Natural killer cell (primary cell): ENCODE measurements around the gene INTS15. TPM values are rescaled to one million over a fixed set of nuclear protein-coding genes. Genes with fewer than 3 reads are reported as not detected.

Experiments used
- ATAC-seq, 3 donors: fragments of 150-1000 bp in 2 of 3; fragments of 200-7000 bp in 1 of 3; cut with Tn5 transposase; 1 replicate in 1 of 3; 2 replicates in 2 of 3; pipeline ENCODE4 v1.10.0; 2021; ENCODE audit warnings: mild to moderate bottlenecking in 2 of 3, moderate library complexity in 2 of 3
- DNase-seq, 2 donors: peaks; one replicate each; pipeline versions ENCODE4 v3.0.0 to v3.0.0-alpha.2; 2013 to 2021; ENCODE audit warnings: mixed read lengths in 1 of 2
- H3K27ac ChIP-seq: one replicate; pipeline ENCODE4 v1.5.1; 2013; ENCODE audit warnings: mild to moderate bottlenecking, low read length
- H3K27me3 ChIP-seq: one replicate; pipeline ENCODE4 v1.6.1; 2013; ENCODE audit warnings: low read length; ENCODE audit not compliant: control insufficient read depth, insufficient read depth
- H3K36me3 ChIP-seq: one replicate; pipeline ENCODE4 v1.6.1; 2013; ENCODE audit warnings: low read length; ENCODE audit not compliant: control insufficient read depth, insufficient read depth
- H3K4me1 ChIP-seq: one replicate; pipeline ENCODE4 v1.6.1; 2013; ENCODE audit warnings: low read length; ENCODE audit not compliant: control insufficient read depth, insufficient read depth
- H3K4me3 ChIP-seq: one replicate; pipeline ENCODE4 v1.5.1; 2013; ENCODE audit warnings: low read length
- H3K9me3 ChIP-seq: one replicate; pipeline ENCODE4 v1.6.1; 2013; ENCODE audit warnings: low read length; ENCODE audit not compliant: control insufficient read depth, insufficient read depth
- H3K27ac Mint-ChIP-seq, 2 donors: one replicate each; pipeline ENCODE4 v1.8.0; 2022; ENCODE audit warnings: mild to moderate bottlenecking in 2 of 2, mixed read lengths in 2 of 2, moderate library complexity in 1 of 2
- H3K27me3 Mint-ChIP-seq, 2 donors: one replicate each; pipeline ENCODE4 v1.8.0; 2022; ENCODE audit warnings: low read depth in 2 of 2, mixed read lengths in 2 of 2
- H3K36me3 Mint-ChIP-seq: one replicate; pipeline ENCODE4 v1.8.0; 2022; ENCODE audit warnings: mixed read lengths
- H3K4me1 Mint-ChIP-seq, 2 donors: one replicate each; pipeline ENCODE4 v1.8.0; 2022; ENCODE audit warnings: mixed read lengths in 2 of 2
- H3K4me3 Mint-ChIP-seq: one replicate; pipeline ENCODE4 v1.8.0; 2022; ENCODE audit warnings: mild to moderate bottlenecking, moderate library complexity, mixed read lengths
- H3K9me3 Mint-ChIP-seq, 2 donors: one replicate each; pipeline ENCODE4 v1.8.0; 2022; ENCODE audit warnings: mixed read lengths in 2 of 2
- WGBS: methylation state at CpG from one replicate; pipeline ENCODE4 v1.1.7; 2013; ENCODE audit warnings: missing lambda C conversion rate; ENCODE audit not compliant: insufficient coverage; 5-methylcytosine and 5-hydroxymethylcytosine counted together
- intact Hi-C: fragments of 100-400 bp; cut with micrococcal nuclease; formaldehyde crosslinking; loops from one replicate; pipeline ENCODE4 v1.14.2; 2022
- total RNA-seq, 4 donors: library from RNA; stranded (reverse); fragments of 120-200 nt in 1 of 4; gene quantifications; one replicate each; pipeline versions ENCODE4 v1.2.3 to v1.2.4, GENCODE V29; 2013 to 2022
- TF ChIP-seq, protein P1 (sequence below): fragments of 200-600 bp; IDR thresholded peaks from one replicate; pipeline ENCODE4 v1.8.0; 2022; ENCODE audit warnings: antibody characterized with exemption

The INTS15 gene
- total RNA-seq, 3 donors from 2014 or later (not counting 1 experiment from before 2014, with no cell fraction given) = 47.5 to 70.1 (median 60.7) TPM

GRCh38 chr7:6656413-6656812, 66.6 kb downstream of the INTS15 start:
- Mint-ChIP-seq H3K4me3 (no peak overlapping the region), H3K36me3 (no peaks in the 10 kb centered on the region), H3K9me3 (no peaks in the 10 kb centered on the region), H3K27me3 (no peaks in the 10 kb centered on the region), H3K4me1 (peaks cover 0 to 12% of the 10 kb centered on the region in 2 donors), H3K27ac (no peak overlapping the region)
- H3K4me3 ChIP-seq = no peak overlapping the region
- H3K9me3 ChIP-seq = no peaks in the 10 kb centered on the region
- DNase-seq = no peak
- H3K27me3 ChIP-seq = no peaks in the 10 kb centered on the region
- TF ChIP-seq, protein P1, sequence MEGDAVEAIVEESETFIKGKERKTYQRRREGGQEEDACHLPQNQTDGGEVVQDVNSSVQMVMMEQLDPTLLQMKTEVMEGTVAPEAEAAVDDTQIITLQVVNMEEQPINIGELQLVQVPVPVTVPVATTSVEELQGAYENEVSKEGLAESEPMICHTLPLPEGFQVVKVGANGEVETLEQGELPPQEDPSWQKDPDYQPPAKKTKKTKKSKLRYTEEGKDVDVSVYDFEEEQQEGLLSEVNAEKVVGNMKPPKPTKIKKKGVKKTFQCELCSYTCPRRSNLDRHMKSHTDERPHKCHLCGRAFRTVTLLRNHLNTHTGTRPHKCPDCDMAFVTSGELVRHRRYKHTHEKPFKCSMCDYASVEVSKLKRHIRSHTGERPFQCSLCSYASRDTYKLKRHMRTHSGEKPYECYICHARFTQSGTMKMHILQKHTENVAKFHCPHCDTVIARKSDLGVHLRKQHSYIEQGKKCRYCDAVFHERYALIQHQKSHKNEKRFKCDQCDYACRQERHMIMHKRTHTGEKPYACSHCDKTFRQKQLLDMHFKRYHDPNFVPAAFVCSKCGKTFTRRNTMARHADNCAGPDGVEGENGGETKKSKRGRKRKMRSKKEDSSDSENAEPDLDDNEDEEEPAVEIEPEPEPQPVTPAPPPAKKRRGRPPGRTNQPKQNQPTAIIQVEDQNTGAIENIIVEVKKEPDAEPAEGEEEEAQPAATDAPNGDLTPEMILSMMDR = no peak
- peaks cover 14% of the 10 kb centered on the region for H3K36me3 ChIP-seq
- no peaks in the 10 kb centered on the region for H3K4me1 ChIP-seq
- ATAC-seq = no peak
- no peak overlapping the region for H3K27ac ChIP-seq
- intact Hi-C loops = no loop called here
- WGBS = 96% methylated on average over 9 of the region's 9 CpGs

Other genes with a start within 250 kb of the INTS15 start
- 10 to 100 TPM in 1 of 3 donors, 1 to 10 TPM in 2; 5.6 to 10.1 (median 6.8) TPM for gene FAM220A, start 241.1 kb upstream of the INTS15 start, total RNA-seq
- gene RAC1, start 215.5 kb upstream of the INTS15 start, total RNA-seq = 100 to 1,000 TPM; 101 to 122 (median 112) TPM
- gene DAGLB, start 142.1 kb upstream of the INTS15 start, total RNA-seq = 10 to 100 TPM; 20.3 to 25.6 (median 25.2) TPM
- gene KDELR2, start 105.9 kb upstream of the INTS15 start, total RNA-seq = 10 to 100 TPM; 56.2 to 60.2 (median 58.5) TPM
- gene GRID2IP, start 38.6 kb upstream of the INTS15 start, total RNA-seq = under 1 TPM; 0.39 to 0.45 (median 0.40) TPM
- gene ZDHHC4, start 12.6 kb upstream of the INTS15 start, total RNA-seq = 10 to 100 TPM; 29.4 to 37.6 (median 35.3) TPM
- 10 to 100 TPM in 1 of 3 donors, 1 to 10 TPM in 2; 6.5 to 12.0 (median 9.7) TPM for gene ZNF853, start 25.6 kb downstream of the INTS15 start, total RNA-seq
- 10 to 100 TPM; 46.2 to 59.6 (median 49.5) TPM for gene ZNF316, start 47.3 kb downstream of the INTS15 start, total RNA-seq
- gene ZNF12, start 116.9 kb downstream of the INTS15 start, total RNA-seq = 10 to 100 TPM; 27.5 to 38.4 (median 28.1) TPM
- under 1 TPM; 0.12 to 0.54 (median 0.33) TPM for gene RSPH10B2, start 164.1 kb downstream of the INTS15 start, total RNA-seq
- gene CCZ1B, start 236.3 kb downstream of the INTS15 start, total RNA-seq = 100 to 1,000 TPM in 2 of 3 donors, 10 to 100 TPM in 1; 84.5 to 145 (median 103) TPM